DND-41 (cell line): Measurements from ENCODE around the gene ZMYND11.
A peak's percentile ranks its signal among the peaks of the same experiment; 100 is the strongest.

Experiments used
- ATAC-seq: fragments of 200-7000 bp; cut with Tn5 transposase; 3 replicates; pipeline ENCODE4 v1.9.1; 2021; ENCODE audit warnings: low read depth; ENCODE audit not compliant: insufficient read depth
- DNase-seq: peaks from one replicate; pipeline ENCODE4 v3.0.0-alpha.2; 2020
- H2AFZ ChIP-seq: 2 replicates; pipeline ENCODE4 v1.6.0; 2012; ENCODE audit warnings: low read depth, low read length
- H3K27ac ChIP-seq: 2 replicates; pipeline ENCODE4 v1.5.1; 2012; ENCODE audit warnings: low read length, inconsistent platforms
- H3K27me3 ChIP-seq: fragments of 200-600 bp; sonication (generic); 2 replicates; pipeline ENCODE4 v1.6.0; 2012; ENCODE audit warnings: low read length, mild to moderate bottlenecking, inconsistent platforms; ENCODE audit not compliant: insufficient read depth, poor library complexity
- H3K36me3 ChIP-seq: 2 replicates; pipeline ENCODE4 v1.5.1; 2012; ENCODE audit warnings: low read length, inconsistent platforms; ENCODE audit not compliant: insufficient read depth
- H3K4me1 ChIP-seq: 2 replicates; pipeline ENCODE4 v1.5.1; 2012; ENCODE audit warnings: mild to moderate bottlenecking, low read length; ENCODE audit not compliant: insufficient read depth
- H3K4me2 ChIP-seq: 2 replicates; pipeline ENCODE4 v1.6.0; 2012; ENCODE audit warnings: mild to moderate bottlenecking, moderate library complexity, low read length, inconsistent platforms; ENCODE audit not compliant: insufficient read depth
- H3K4me3 ChIP-seq, 2 experiments: fragments of 200-600 bp in 1 of 2; shearing (Covaris generic) in 1 of 2; 2 replicates each; pipeline ENCODE4 v1.5.1; 2012 to 2016; ENCODE audit warnings: inconsistent platforms in 2 of 2, low read length in 2 of 2, mild to moderate bottlenecking in 2 of 2, low read depth in 1 of 2, moderate library complexity in 1 of 2
- H3K79me2 ChIP-seq: 2 replicates; pipeline ENCODE4 v1.6.0; 2012; ENCODE audit warnings: low read length, inconsistent platforms; ENCODE audit not compliant: insufficient read depth
- H3K9ac ChIP-seq: 2 replicates; pipeline ENCODE4 v1.6.0; 2012; ENCODE audit warnings: low read depth, mild to moderate bottlenecking, inconsistent platforms, low read length, moderate library complexity
- H3K9me3 ChIP-seq: 2 replicates; pipeline ENCODE4 v1.5.1; 2012; ENCODE audit warnings: low read length, moderate library complexity, mild to moderate bottlenecking, inconsistent platforms; ENCODE audit not compliant: insufficient read depth, severe bottlenecking
- H4K20me1 ChIP-seq: 2 replicates; pipeline ENCODE4 v1.6.0; 2012; ENCODE audit warnings: low read length; ENCODE audit not compliant: insufficient read depth
- EZH2 ChIP-seq: IDR thresholded peaks from 3 replicates; pipeline ENCODE4 v1.6.1; 2012; ENCODE audit warnings: borderline replicate concordance, low read depth, mild to moderate bottlenecking, moderate library complexity, low read length, inconsistent platforms; ENCODE audit not compliant: severe bottlenecking
- TF ChIP-seq, protein P1 (sequence below): IDR thresholded peaks from 2 replicates; pipeline ENCODE4 v1.5.1; 2012; ENCODE audit warnings: borderline replicate concordance, low read length, moderate library complexity, mild to moderate bottlenecking; ENCODE audit not compliant: poor library complexity, severe bottlenecking; ENCODE audit errors: extremely low read depth

ZMYND11 gene

DNA sequence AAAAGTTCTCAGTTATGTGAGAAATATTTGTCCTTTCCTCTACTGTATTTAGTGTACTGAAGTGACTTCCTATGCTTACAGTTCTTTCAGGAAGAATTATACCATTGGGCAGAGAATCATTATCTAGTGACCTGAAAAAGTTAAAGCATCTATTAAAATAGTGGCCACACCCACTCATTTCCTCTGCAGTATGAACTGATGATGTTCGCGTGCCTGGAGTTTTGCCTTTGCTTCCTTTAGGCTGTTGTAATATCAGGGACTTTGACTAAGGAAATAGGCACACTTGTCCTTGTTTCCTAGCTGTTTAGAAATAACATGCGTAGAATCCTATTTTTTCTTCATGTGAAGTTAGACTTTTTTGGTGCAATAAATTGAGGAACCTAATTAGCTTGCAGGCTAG is 100.7 kb downstream of the ZMYND11 start:
- Histone ChIP-seq H3K27me3 (no peaks in the 10 kb centered on the region), H3K4me2 (no peak overlapping the region), H3K9ac (no peak overlapping the region), H3K4me1 (no peaks in the 10 kb centered on the region), H3K27ac (no peak overlapping the region), H3K79me2 (no peaks in the 10 kb centered on the region), H3K4me3 (no peak overlapping the region), H3K9me3 (no peaks in the 10 kb centered on the region), H4K20me1 (no peaks in the 10 kb centered on the region), H3K36me3 (peaks cover 32% of the 10 kb centered on the region), H2AFZ (no peak overlapping the region)
- TF ChIP-seq EZH2: no peak
- TF ChIP-seq, protein P1, sequence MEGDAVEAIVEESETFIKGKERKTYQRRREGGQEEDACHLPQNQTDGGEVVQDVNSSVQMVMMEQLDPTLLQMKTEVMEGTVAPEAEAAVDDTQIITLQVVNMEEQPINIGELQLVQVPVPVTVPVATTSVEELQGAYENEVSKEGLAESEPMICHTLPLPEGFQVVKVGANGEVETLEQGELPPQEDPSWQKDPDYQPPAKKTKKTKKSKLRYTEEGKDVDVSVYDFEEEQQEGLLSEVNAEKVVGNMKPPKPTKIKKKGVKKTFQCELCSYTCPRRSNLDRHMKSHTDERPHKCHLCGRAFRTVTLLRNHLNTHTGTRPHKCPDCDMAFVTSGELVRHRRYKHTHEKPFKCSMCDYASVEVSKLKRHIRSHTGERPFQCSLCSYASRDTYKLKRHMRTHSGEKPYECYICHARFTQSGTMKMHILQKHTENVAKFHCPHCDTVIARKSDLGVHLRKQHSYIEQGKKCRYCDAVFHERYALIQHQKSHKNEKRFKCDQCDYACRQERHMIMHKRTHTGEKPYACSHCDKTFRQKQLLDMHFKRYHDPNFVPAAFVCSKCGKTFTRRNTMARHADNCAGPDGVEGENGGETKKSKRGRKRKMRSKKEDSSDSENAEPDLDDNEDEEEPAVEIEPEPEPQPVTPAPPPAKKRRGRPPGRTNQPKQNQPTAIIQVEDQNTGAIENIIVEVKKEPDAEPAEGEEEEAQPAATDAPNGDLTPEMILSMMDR: no peak
- DNase-seq (no peak), ATAC-seq (no peak)

DNA sequence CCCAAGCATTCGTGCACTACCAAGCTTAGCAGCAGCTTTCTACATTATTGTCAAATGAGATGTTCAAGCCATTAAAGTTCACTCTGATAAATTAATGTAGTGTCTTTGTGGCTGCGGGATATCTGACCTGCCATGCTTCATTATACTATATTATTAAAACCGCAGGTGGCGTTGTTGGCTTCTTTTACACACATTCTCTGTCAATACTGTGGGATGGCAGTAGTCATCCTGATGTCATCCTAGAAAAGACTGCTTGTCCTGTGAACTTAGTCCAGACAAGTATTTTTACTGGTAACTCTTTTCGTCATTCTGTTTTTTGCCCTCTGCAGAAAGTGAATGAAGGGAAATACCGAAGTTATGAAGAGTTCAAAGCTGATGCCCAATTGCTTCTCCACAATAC is 103.9 kb downstream of the ZMYND11 start:
- no peak for DNase-seq
- H4K20me1 ChIP-seq: no peaks in the 10 kb centered on the region
- no peaks in the 10 kb centered on the region for H3K79me2 ChIP-seq
- ATAC-seq: no peak
- no peaks in the 10 kb centered on the region for H3K4me1 ChIP-seq
- no peak overlapping the region for H3K9ac ChIP-seq
- H3K9me3 ChIP-seq: no peaks in the 10 kb centered on the region
- no peak for TF ChIP-seq EZH2
- TF ChIP-seq, protein P1: peak; percentile 18
- no peak overlapping the region for H3K4me2 ChIP-seq
- no peak overlapping the region for H3K4me3 ChIP-seq
- no peaks in the 10 kb centered on the region for H3K27me3 ChIP-seq
- H3K36me3 ChIP-seq: peaks cover 50% of the 10 kb centered on the region
- H3K27ac ChIP-seq: no peak overlapping the region
- H2AFZ ChIP-seq: no peak overlapping the region

DNA sequence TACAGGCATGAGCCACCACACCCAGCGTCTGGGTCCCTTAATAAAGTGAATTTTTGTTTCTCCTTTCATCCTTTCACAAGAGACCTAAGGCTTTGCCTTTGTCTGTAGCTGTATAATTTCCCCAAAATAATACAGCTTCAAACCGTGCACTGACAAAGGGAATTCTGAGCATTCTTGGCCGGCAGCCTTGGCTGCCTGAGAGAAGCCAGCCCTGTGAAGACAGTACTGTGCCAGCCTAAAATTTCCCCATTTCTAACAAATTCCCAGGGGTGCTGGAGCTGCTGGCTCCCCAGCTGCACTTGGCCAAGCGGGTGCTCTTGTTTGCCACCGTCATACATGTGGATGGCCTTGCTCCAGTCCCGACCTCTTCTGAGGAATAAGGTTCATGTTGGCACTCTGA is 106.2 kb downstream of the ZMYND11 start:
- H3K36me3 ChIP-seq: peaks cover 61% of the 10 kb centered on the region
- H3K9ac ChIP-seq: no peak overlapping the region
- H3K79me2 ChIP-seq: no peaks in the 10 kb centered on the region
- H2AFZ ChIP-seq: no peak overlapping the region
- no peak for ATAC-seq
- H3K4me1 ChIP-seq: no peaks in the 10 kb centered on the region
- no peak for DNase-seq
- H3K4me2 ChIP-seq: no peak overlapping the region
- no peaks in the 10 kb centered on the region for H4K20me1 ChIP-seq
- no peak overlapping the region for H3K4me3 ChIP-seq
- H3K27ac ChIP-seq: no peak overlapping the region
- no peaks in the 10 kb centered on the region for H3K9me3 ChIP-seq
- H3K27me3 ChIP-seq: no peaks in the 10 kb centered on the region
- TF ChIP-seq, protein P1: no peak
- TF ChIP-seq EZH2: no peak
